Measurements from ENCODE around the gene SPNS1.
A peak's percentile ranks its signal among the peaks of the same experiment; 100 is the strongest.
"Not testable (repeated sequence)": the region's sequence is repeated elsewhere in the genome, so short reads cannot be mapped to it uniquely, and the experiment has no call there.

Gene SPNS1

DNA sequence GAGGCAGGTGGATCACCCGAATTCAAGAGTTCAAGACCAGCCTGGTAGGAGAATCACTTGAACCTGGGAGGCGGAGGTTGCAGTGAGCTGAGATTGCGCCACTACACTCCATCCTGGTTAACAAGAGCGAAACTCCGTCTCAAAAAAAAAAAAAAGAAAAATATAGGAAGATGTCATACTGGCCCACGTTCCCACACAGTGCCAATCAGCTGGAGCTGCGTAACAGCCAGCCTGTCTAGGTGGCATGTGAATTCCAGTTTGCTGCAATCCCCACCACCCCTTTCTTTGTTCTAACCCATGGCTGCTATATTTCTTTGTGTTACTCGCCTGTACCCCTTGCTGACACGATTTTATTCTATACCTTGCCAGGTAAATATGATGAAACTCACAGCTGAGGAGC is 16.4 kb upstream of the SPNS1 start:
- no peak for DNase-seq

DNA sequence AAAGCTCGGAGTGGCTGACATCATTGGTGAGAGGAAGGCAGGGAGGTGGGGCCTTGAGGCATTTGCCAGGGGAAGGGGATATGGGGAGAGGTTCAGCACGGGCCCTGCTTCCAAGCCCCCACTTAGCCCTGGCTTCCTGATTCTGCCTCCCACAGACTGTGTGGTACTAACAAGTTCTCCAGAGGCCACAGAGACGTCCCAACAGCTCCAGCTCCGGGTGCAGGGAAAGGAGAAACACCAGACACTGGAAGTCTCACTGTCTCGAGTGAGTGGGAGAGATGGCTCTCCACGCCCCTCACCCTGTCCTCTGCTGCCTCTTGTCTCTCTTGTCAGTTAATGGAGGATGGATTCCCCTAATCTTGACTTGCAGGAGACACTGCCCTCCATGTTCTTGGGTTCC is 15.7 kb upstream of the SPNS1 start:
- no peak for DNase-seq

DNA sequence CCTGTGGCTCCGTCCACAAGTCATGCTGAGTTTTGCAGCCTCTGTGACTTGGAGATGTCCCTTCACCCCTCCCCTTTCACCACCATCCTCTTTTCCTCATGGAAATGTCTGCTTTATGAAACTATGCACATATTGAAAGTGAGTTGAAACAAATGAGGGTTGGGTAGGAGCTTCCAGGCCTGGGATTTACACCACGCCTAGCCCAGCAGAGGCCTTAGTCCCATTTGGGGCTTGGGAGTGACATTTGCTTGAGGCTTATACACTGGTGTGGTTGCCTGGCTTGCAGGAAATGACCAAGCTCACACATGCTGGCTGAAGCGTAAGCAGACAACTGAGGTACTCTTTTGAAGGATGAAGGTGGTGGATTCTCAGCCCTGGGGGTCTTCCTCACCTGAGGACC is 10.5 kb upstream of the SPNS1 start:
- DNase-seq: no peak

DNA sequence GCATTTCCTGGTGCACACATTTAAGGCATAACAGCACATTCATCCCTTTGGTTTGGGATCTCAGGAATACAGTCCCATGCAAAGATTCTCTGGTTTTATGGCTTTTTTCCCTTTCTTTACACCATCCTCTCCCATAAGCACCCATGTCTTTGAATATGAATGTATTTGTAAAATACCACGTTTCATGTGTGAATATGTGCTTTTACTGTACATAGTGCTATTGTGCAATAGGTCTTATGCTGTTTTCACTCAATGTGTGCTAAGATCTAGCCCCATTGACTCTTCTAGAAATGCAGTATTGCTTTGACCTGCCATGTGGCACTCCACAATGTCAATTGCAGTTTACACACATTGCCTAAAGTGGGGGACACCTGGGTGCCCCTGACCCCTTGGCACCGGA is 10.1 kb upstream of the SPNS1 start:
- DNase-seq: no peak

DNA sequence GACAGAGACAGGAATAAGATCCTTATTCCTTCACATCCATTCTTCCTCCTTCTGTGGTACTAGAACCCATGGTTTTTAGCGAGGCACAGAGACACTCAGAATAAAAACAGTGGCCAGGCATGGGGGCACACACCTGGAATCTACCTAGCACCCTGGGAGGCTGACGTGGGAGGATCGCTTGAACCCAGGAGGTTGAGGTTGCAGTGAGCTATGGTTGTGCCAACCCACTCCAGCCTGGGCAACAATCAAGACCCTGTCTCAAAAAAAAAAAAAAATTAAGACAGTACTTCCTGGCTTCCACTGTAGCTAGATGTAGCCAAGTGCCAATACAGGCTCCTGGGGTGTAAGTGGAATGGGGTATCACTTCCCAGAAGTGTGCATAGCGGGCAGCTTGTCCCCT is 7.4 kb upstream of the SPNS1 start:
- DNase-seq: no peak

DNA sequence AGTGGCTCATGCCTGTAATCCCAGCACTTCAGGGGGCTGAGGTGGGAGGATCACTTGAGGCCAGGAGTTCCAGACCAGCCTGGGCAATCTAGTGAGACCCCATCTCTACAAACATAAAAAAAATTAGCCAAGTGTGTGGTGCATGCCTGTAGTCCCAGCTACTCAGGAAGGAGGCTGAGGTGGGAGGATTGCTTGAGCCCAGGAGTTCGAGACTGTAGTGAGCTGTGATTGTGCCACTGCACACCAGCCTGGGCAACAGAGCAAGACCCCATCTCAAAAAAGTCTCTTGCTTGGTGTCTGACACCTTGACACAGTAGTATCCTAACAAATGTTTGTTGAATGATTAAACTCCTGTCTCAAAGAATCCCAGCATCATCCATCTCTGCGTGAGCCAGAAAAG is 4.9 kb upstream of the SPNS1 start:
- not testable (repeated sequence) for DNase-seq

DNA sequence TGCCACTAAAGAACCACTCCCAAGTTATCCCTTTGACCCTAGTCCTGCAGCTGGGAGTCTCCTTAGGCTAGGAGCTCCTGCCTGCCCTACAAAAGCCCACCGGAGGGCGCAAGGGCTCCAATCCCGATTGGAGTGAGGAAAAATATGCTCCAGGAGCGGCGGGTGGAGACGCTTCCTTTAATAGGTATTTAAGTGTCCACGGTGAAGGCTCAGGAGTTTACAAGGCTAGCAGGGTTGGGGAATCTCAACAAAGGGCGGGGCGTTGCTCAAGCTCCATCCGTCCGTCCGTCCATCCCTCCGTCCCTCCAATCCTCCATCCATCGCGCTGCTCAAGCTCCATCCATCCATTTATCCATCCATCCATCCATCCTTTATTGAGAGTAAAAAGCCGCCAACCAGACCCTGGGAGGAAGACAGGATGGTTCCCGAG is 556 bp upstream of the SPNS1 start:
- no peak for DNase-seq

DNA sequence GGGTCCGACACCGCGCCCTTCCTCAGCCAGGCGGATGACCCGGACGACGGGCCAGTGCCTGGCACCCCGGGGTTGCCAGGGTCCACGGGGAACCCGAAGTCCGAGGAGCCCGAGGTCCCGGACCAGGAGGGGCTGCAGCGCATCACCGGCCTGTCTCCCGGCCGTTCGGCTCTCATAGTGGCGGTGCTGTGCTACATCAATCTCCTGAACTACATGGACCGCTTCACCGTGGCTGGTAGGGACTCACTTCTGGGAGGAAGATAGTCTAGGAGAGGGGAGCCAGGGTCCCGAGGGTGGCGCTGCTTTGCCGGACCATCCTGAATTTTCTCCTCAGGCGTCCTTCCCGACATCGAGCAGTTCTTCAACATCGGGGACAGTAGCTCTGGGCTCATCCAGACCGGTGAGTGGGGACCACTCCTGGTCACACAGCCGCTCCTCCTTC is 601 bp downstream of the SPNS1 start:
- no peak for DNase-seq

DNA sequence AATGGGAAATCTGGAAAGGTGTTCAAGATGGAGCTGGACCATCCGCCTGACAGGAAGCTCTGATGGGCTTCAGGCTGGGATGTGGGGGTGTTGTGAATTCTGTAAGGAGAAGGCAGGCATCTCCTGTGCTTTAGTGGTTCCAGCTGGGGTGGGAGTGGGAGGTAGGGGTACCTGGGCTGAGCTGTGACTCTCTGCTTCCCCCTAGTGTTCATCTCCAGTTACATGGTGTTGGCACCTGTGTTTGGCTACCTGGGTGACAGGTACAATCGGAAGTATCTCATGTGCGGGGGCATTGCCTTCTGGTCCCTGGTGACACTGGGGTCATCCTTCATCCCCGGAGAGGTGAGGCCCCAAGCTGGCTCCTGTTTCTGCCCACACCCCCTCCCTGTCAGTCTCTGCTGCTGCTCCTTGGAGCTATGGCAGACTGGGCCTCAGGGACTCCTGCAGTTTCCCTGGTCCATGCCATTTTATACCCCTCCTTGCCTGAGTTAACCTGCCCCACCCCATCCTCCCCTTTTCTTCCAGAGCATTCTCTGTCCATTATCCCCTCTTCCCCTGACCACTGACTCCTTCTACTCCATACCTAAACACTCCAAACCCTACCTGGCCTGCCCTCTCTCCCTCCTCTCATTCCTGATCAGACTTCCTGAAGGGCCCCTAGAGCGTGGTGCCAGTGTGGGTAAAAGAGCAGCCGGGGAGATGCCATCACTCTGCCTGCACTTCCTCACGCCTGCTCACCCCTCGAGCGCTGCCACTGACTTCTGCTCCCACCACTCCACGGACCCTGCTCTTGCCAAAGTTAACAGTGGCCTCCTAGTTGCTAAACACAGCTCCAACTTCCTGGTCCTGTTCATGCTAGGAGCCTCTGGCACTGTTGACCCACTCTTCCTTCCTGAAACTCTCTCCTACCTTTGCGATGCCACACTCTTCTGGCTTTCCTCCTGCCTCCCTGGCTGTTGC is 3.4 kb downstream of the SPNS1 start:
- DNase-seq: peak in 1 of 5 donors; percentile 23

DNA sequence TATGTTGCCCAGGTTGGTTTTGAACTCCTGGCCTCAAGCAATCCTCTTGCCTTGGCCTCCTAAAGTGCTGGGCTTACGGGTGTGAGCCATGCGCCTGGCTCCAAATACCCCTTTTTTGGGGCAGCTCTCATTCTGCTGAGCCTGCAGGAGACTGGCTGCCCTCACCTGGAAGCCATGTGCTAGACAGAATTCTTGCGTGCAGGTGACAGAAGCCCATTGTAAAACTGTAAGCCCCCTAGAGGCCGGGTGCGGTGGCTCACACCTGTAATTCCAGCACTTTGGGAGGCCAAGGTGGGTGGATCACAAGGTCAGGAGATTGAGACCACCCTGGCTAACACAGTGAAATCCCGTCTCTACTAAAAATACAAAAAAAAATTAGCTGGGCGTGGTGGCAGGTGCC is 5.8 kb downstream of the SPNS1 start:
- not testable (repeated sequence) for DNase-seq

DNA sequence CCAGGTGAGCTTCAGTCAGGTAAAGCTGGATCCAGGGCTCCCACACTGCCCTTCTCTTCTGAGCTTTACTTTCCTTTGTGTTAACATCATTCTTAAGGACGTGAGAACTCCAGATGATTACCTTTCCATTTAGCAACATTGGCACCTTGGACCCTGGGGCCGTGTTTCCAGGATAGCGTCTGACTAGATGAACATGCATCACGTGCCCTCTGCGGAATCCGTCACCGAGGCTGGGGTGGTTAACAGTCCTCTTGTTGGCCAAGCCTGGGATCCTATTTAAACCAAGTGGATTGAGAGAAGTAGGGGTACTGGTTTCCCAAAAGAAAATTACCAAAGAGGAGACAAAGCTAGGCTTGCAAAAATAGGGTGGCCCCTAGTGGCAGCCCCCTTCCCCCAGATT is 6.4 kb downstream of the SPNS1 start:
- DNase-seq: no peak

DNA sequence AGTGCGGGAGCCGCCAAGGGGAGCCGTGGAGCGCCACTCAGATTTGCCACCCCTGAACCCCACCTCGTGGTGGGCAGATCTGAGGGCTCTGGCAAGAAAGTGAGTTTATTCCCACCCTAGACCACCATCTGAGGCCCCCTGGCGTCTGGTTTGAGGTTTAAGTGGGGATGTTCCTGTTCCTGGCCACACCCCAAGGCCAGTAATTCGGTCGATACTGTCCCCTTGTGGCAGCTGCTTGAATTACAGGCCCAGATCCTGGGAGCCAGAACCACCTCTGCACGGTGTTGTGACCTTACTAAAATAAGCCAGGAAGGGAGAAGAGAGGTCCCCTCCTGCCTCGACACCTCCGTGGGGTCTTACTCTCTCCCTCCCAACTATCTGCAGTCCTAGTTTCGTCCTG is 6.9 kb downstream of the SPNS1 start:
- peak in 1 of 5 donors; percentile 34 for DNase-seq

DNA sequence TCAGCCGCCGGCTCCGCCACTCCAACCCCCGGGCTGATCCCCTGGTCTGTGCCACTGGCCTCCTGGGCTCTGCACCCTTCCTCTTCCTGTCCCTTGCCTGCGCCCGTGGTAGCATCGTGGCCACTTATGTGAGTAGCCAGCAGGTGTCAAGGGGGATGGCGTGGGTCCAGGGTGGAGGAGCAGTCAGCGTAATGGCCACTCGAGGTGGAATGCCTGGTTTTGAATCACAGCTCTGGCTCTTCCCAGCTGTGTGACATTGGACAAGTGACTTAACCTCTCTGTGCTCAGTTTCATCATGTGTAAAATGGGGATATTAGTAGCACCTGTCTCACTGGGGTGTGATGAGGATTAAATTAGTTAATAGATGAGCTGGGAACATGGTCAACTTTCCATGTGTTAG is 7.8 kb downstream of the SPNS1 start:
- DNase-seq: no peak

DNA sequence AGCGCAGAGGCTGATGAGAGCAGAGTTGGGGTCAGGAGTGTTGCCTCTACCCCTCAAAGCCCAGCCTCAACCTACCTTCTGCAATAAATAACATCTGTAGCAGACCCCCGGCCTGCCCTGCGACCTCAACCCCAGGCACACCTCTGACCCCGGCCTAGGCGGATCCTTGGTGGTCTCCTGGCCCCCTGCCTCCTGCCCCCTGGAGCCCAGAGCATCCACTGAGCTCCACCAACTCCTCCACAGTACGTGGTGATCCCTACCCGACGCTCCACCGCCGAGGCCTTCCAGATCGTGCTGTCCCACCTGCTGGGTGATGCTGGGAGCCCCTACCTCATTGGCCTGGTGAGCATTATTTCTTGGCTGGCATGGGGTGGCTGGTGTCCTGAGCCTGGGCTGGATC is 8.4 kb downstream of the SPNS1 start:
- no peak for DNase-seq

DNA sequence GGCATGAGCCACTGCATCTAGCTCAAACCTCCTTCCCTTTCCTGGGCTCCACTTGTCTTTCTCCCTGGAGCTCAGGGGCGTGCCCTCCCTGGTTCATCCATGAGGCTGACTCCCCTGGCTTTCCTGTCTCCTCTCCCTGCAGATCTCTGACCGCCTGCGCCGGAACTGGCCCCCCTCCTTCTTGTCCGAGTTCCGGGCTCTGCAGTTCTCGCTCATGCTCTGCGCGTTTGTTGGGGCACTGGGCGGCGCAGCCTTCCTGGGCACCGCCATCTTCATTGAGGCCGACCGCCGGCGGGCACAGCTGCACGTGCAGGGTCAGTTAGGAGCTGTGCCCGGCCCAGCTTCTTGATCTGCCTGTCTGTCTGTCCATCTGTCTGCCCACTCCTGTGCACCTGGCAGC is 9.1 kb downstream of the SPNS1 start:
- no peak for DNase-seq

DNA sequence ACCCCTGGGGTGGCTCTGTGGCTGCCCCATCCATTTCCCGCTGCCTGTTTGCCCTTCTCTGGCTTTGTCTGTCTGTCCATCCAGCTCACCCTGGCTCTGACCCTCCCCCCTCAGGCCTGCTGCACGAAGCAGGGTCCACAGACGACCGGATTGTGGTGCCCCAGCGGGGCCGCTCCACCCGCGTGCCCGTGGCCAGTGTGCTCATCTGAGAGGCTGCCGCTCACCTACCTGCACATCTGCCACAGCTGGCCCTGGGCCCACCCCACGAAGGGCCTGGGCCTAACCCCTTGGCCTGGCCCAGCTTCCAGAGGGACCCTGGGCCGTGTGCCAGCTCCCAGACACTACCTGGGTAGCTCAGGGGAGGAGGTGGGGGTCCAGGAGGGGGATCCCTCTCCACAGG is 9.5 kb downstream of the SPNS1 start:
- no peak for DNase-seq

DNA sequence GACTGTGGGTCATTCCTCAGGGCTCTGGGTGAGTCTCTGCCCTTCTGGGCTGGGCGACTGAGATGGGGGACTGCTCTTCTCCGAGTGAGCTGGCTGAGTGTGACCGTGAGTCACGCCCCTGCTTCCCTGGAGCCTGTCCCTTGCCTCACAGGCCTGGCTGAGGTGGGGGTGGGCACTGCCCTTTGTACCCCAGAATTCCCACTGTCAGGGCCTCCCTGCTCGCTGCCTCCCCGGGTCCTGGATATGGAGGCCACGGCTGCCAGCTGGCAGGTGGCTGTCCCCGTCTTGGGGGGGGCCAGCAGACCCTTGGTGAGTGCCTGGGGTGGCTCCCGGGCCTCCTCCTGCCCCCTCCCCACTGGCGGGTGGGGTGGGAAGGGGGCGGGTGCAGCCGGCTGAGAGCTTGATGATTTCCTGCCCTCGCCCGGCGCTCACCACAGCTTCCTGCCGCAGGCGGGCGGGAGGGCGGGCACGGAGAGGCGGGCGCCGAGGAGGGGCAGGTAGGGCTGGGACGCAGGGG is 10.1 kb downstream of the SPNS1 start, which contains the start of gene LAT:
LAT (plus strand) TSS at position 434 of the 517 bp plus-strand sequence. CDS start 366 bp downstream, outside the sequence.
- peak; percentile 63 to 85 (median 73) for DNase-seq

DNA sequence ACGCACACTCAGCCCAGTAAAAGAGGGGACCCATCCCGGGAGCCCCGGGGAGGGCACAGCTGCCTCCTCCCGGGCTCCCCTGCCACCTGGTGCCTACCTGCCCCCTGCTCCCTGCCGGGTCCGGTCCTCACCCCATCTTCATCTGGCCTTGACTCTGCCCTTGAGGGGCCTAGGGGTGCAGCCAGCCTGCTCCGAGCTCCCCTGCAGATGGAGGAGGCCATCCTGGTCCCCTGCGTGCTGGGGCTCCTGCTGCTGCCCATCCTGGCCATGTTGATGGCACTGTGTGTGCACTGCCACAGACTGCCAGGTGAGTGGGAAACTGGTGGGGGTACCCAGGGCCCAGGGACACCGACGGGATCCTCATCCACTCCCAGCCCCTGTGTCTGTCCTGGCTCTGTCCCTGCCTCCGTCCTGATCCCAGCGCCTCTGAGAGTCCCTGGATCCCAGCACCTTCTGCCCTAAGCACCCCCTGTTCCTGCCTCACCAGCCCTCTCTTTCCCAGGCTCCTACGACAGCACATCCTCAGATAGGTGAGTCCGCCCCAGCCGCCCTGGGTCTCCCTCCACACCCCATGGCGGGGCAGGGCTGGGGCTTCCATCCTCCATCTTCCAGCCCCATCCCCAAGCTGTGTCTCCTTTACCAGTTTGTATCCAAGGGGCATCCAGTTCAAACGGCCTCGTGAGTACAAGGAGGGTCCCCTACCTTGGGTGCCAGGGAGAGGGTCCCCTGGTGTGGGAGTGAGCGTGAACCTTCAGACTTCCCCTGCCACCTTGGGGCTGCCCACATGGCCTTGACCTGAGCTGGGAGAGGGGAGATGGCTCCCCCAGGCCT is 10.8 kb downstream of the SPNS1 start:
- DNase-seq: peak in 1 of 5 donors; percentile 46

DNA sequence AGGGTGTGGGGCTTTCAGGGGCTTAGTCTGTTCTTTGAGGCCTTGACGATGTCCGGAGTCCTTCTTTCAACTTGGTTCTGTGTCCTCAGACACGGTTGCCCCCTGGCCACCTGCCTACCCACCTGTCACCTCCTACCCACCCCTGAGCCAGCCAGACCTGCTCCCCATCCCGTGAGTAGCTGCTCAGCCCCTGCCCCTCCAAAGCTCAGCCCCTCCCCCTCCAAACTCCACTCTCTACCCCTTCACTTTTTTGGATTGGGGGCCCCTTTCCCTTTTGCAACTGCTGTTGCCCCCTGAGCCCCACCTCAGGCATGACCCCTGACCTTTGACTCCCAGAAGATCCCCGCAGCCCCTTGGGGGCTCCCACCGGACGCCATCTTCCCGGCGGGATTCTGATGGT is 11.5 kb downstream of the SPNS1 start:
- no peak for DNase-seq

DNA sequence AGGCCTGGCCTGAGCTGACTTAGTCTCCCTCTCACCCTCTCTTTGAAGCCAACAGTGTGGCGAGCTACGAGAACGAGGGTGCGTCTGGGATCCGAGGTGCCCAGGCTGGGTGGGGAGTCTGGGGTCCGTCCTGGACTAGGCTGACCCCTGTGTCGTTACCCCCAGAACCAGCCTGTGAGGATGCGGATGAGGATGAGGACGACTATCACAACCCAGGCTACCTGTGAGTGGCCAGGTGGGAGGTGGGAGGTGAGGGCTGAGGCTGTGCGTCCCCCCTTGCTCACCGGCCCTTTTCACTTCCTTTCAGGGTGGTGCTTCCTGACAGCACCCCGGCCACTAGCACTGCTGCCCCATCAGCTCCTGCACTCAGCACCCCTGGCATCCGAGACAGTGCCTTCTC is 11.9 kb downstream of the SPNS1 start:
- DNase-seq: peak in 1 of 5 donors; percentile 36

DNA sequence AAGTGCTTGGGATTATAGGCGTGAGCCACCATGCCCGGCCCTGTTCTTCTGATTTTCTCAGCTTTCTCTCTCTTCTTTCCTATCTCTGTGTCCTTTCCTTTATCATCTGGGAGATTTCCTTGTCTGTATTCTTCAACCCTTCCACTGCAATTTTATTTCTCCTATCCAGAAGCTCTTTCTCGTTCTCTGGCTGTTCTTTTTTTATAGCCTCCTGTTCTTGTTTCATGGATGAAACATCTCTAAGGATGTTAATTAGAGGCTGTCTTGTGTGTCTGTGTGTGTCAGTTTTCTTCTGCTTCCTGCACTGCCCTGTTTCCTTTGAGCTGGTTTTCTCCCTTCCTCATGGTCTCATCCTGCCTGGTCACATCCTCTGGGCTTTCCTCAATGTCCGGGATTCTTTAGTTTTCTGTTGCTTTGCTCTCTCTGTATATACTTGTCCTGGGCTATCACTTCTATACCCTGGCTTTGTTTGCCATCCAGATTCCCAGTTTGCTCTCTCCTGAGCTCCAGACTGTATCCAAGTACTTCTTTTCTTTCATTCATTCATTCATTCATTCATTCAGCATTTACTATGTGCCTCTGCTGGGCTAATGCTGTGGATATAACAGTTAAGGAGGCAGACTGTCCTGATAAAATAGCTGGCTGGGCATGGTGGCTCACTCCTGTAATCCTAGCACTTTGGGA is 12.7 kb downstream of the SPNS1 start:
- DNase-seq: no peak

DNA sequence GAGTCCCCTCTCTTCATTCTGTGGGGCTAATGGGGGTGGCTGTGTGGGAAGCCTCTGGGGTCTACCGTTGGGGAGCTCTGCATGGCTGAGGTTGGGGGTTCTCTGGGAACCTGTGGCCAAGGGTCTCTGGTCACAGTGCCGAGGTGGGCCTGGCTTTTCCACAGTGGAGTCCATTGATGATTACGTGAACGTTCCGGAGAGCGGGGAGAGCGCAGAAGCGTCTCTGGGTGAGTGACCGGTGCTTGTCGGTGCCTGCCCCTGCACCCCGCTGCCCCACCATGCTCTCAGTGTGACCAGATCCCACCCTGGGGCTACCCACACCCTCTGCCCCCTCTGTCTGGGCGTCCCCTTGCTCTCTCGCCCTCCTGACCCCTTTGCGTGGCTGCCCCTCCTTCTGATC is 14.8 kb downstream of the SPNS1 start:
- DNase-seq: no peak

All from T-helper 1 cell (primary cell).